IMR-90 (cell line): ENCODE results near the gene UBE2N. TPM values are rescaled to one million over a fixed set of nuclear protein-coding genes. Genes with fewer than 3 reads are reported as not detected.
A peak's percentile ranks its signal among the peaks of the same experiment; 100 is the strongest.

Experiments
- ATAC-seq: fragments of 200-7000 bp; cut with Tn5 transposase; 2 replicates; pipeline ENCODE4 v1.9.1; 2020; ENCODE audit warnings: low read depth, mild to moderate bottlenecking, moderate library complexity
- BruUV-seq: library from RNA; stranded (reverse); fragments of 400-500 nt; replicated peaks from 2 replicates; lab custom pipeline; 2021; lab: Mats Ljungman, UMichigan
- CTCF ChIA-PET: fragments of 300-600 bp; formaldehyde crosslinking; extraction: SDS; loops from one replicate; lab custom pipeline; 2021; ENCODE audit warnings: antibody characterized with exemption; lab: Yijun Ruan, JAX
- POLR2A ChIA-PET: fragments of 300-600 bp; sonication (Branson Sonifier 250); formaldehyde crosslinking; loops from one replicate; lab custom pipeline; 2022; ENCODE audit warnings: antibody characterized with exemption; ENCODE audit not compliant: unreplicated experiment; lab: Charles Lee
- DNase-seq: peaks from one replicate; pipeline ENCODE4 v3.0.0; 2013
- H2AFZ ChIP-seq: replicated peaks from 2 replicates; pipeline ENCODE3; 2013; ENCODE audit warnings: low read length, mild to moderate bottlenecking; ENCODE audit not compliant: poor library complexity
- H2AK5ac ChIP-seq: 2 replicates; pipeline ENCODE4 v1.6.1; 2013; ENCODE audit warnings: low read depth, low read length, inconsistent platforms
- H2AK9ac ChIP-seq: replicated peaks from 2 replicates; pipeline ENCODE3; 2013; ENCODE audit warnings: mild to moderate bottlenecking, low read depth, low read length, moderate library complexity; ENCODE audit not compliant: poor library complexity
- H2BK120ac ChIP-seq: 2 replicates; pipeline ENCODE4 v1.6.1; 2013; ENCODE audit warnings: low read depth, low read length, inconsistent platforms
- H2BK15ac ChIP-seq: 3 replicates; pipeline ENCODE4 v1.6.1; 2013; ENCODE audit warnings: low read depth, low read length, inconsistent platforms
- H2BK20ac ChIP-seq: 2 replicates; pipeline ENCODE4 v1.6.1; 2013; ENCODE audit warnings: low read depth, mild to moderate bottlenecking, inconsistent platforms, low read length, moderate library complexity
- H2BK5ac ChIP-seq: 2 replicates; pipeline ENCODE4 v1.6.1; 2013; ENCODE audit warnings: mild to moderate bottlenecking, low read depth, low read length, inconsistent platforms; ENCODE audit not compliant: poor library complexity, severe bottlenecking
- H3K14ac ChIP-seq: replicated peaks from 2 replicates; pipeline ENCODE4 v1.6.1; 2013; ENCODE audit warnings: low read depth, low read length, inconsistent platforms
- H3K18ac ChIP-seq: 2 replicates; pipeline ENCODE4 v1.6.1; 2013; ENCODE audit warnings: low read depth, low read length, control low read depth
- H3K23ac ChIP-seq: 2 replicates; pipeline ENCODE4 v1.6.1; 2013; ENCODE audit warnings: low read depth, low read length, inconsistent platforms
- H3K27ac ChIP-seq: 2 replicates; pipeline ENCODE4 v1.5.1; 2013; ENCODE audit warnings: mild to moderate bottlenecking, control low read depth, low read length; ENCODE audit not compliant: insufficient read depth
- H3K27me3 ChIP-seq: 2 replicates; pipeline ENCODE4 v1.6.1; 2013; ENCODE audit warnings: low read length; ENCODE audit not compliant: control insufficient read depth, insufficient read depth
- H3K36me3 ChIP-seq: 2 replicates; pipeline ENCODE4 v1.6.1; 2013; ENCODE audit warnings: low read length, mixed read lengths; ENCODE audit not compliant: control insufficient read depth, insufficient read depth
- H3K4ac ChIP-seq: 2 replicates; pipeline ENCODE4 v1.6.1; 2013; ENCODE audit warnings: low read depth, low read length, inconsistent platforms
- H3K4me1 ChIP-seq: 2 replicates; pipeline ENCODE4 v1.6.1; 2013; ENCODE audit warnings: low read length, mixed read lengths; ENCODE audit not compliant: control insufficient read depth, insufficient read depth
- H3K4me2 ChIP-seq: 2 replicates; pipeline ENCODE4 v1.6.1; 2013; ENCODE audit warnings: low read depth, mild to moderate bottlenecking, control low read depth, low read length, moderate library complexity
- H3K4me3 ChIP-seq: 2 replicates; pipeline ENCODE4 v1.5.1; 2013; ENCODE audit warnings: low read depth, mild to moderate bottlenecking, control low read depth, low read length, moderate library complexity; ENCODE audit not compliant: insufficient read depth
- H3K56ac ChIP-seq: 2 replicates; pipeline ENCODE4 v1.6.1; 2013; ENCODE audit warnings: low read length, inconsistent platforms; ENCODE audit not compliant: insufficient read depth; ENCODE audit errors: extremely low read depth
- H3K79me1 ChIP-seq, 2 experiments: 2 replicates each; pipeline ENCODE4 v1.6.1; 2013; ENCODE audit warnings: low read length in 2 of 2, inconsistent platforms in 1 of 2, low read depth in 1 of 2
- H3K9ac ChIP-seq: 2 replicates; pipeline ENCODE4 v1.6.1; 2013; ENCODE audit warnings: low read depth, low read length, control low read depth
- H3K9me1 ChIP-seq: 2 replicates; pipeline ENCODE4 v1.6.1; 2013; ENCODE audit warnings: low read length, inconsistent platforms; ENCODE audit not compliant: insufficient read depth
- H3K9me3 ChIP-seq: 2 replicates; pipeline ENCODE4 v1.6.1; 2013; ENCODE audit warnings: low read length; ENCODE audit not compliant: control insufficient read depth, insufficient read depth
- H4K20me1 ChIP-seq: 2 replicates; pipeline ENCODE4 v1.6.1; 2013; ENCODE audit warnings: low read length, inconsistent platforms; ENCODE audit not compliant: insufficient read depth
- H4K5ac ChIP-seq: 2 replicates; pipeline ENCODE4 v1.6.1; 2013; ENCODE audit warnings: mild to moderate bottlenecking, low read depth, low read length, control low read depth
- H4K8ac ChIP-seq, 2 experiments: 2 replicates each; pipeline ENCODE4 v1.6.1; 2013; ENCODE audit warnings: low read depth in 2 of 2, low read length in 2 of 2, control low read depth in 1 of 2, inconsistent platforms in 1 of 2
- H4K91ac ChIP-seq: 2 replicates; pipeline ENCODE4 v1.6.1; 2013; ENCODE audit warnings: low read depth, low read length, inconsistent platforms; ENCODE audit not compliant: insufficient read depth
- BHLHE40 ChIP-seq: fragments of 150-350 bp; IDR thresholded peaks from 2 replicates; pipeline ENCODE4 v1.6.1; 2016; ENCODE audit warnings: mild to moderate bottlenecking, low read depth, low read length
- CEBPB ChIP-seq: IDR thresholded peaks from 2 replicates; pipeline ENCODE4 v1.6.1; 2012; ENCODE audit warnings: low read depth, low read length, improper control_type of control experiment
- MAFK ChIP-seq: IDR thresholded peaks from 2 replicates; pipeline ENCODE4 v1.6.1; 2012; ENCODE audit warnings: low read depth, low read length, improper control_type of control experiment
- MXI1 ChIP-seq: IDR thresholded peaks from 2 replicates; pipeline ENCODE4 v1.6.1; 2012; ENCODE audit warnings: low read depth, mild to moderate bottlenecking, low read length, moderate library complexity, borderline replicate concordance
- RFX5 ChIP-seq: IDR thresholded peaks from 2 replicates; pipeline ENCODE4 v1.8.0; 2012; ENCODE audit warnings: low read depth, mild to moderate bottlenecking, low read length, moderate library complexity
- USF2 ChIP-seq: fragments of 150-350 bp; IDR thresholded peaks from 2 replicates; pipeline ENCODE4 v1.6.1; 2017; ENCODE audit warnings: mild to moderate bottlenecking, antibody characterized with exemption, low read length, low read depth
- WGBS, 2 experiments: methylation state at CpG; one replicate each; pipeline versions ENCODE4 v1.1.5 to v1.1.7; 2013; ENCODE audit warnings: missing lambda C conversion rate in 2 of 2; ENCODE audit not compliant: insufficient read length in 1 of 2; ENCODE audit errors: extremely low coverage in 2 of 2; 5-methylcytosine and 5-hydroxymethylcytosine counted together
- dilution Hi-C: fragments of 300-500 bp; cut with HindIII; formaldehyde crosslinking; loops from one replicate; pipeline ENCODE4 v1.14.3; 2018; ENCODE audit warnings: low sequenced_read_pairs; ENCODE audit not compliant: unreplicated experiment
- in situ Hi-C: fragments of 300-500 bp; cut with MboI; formaldehyde crosslinking; loops from 3 replicates; pipeline ENCODE4 v1.14.3; 2019; ENCODE audit warnings: low sequenced_read_pairs, inconsistent platforms, mixed read lengths
- intact Hi-C: fragments of 100-400 bp; cut with micrococcal nuclease; formaldehyde crosslinking; loops from 2 replicates; pipeline ENCODE4 v1.10.0; 2022
- polyA plus RNA-seq, 3 experiments: library from polyadenylated mRNA; depleted of rRNA; stranded (reverse); fragments of >200 nt; gene quantifications; 2 replicates each; pipeline ENCODE4 v1.2.3, GENCODE V29; 2012; ENCODE audit warnings: low replicate concordance in 1 of 3
- total RNA-seq: library from RNA; depleted of rRNA; stranded (reverse); fragments of >200 nt; gene quantifications from 2 replicates; pipeline ENCODE4 v1.2.3, GENCODE V29; 2012

Gene UBE2N
- total and polyA plus RNA-seq, 2 of the 4 experiments (the other 2 are of a cell fraction): 64.5 to 103 TPM

GRCh38 chr12:93427779-93428564, 13.8 kb downstream of the UBE2N start:
- no TSS peak for BruUV-seq
- Histone ChIP-seq H2BK15ac (no peak overlapping the region), H3K4ac (no peak overlapping the region), H2AK5ac (no peak overlapping the region), H3K79me1 (peaks cover 11 to 63% of the 10 kb centered on the region in 2 experiments), H3K27me3 (no peaks in the 10 kb centered on the region), H3K27ac (peak overlapping the region; percentile 82), H3K18ac (peak overlapping the region; percentile 61; the same call in 1 of the 2 replicates), H3K4me1 (peaks cover 26% of the 10 kb centered on the region), H3K36me3 (no peaks in the 10 kb centered on the region), H4K5ac (no peak overlapping the region), H4K20me1 (peaks cover 90% of the 10 kb centered on the region), H2BK20ac (no peak overlapping the region), H2BK120ac (no peak overlapping the region), H2AK9ac (no peak overlapping the region), H4K91ac (no peak overlapping the region; the same call in 1 of the 2 replicates), H3K4me2 (peak overlapping the region; percentile 74), H3K9me1 (peaks cover 15% of the 10 kb centered on the region), H3K23ac (no peak overlapping the region; the same call in 1 of the 2 replicates), H2AFZ (no peak overlapping the region), H2BK5ac (peak overlapping the region; percentile 62), H3K14ac (no peak overlapping the region), H3K9ac (no peak overlapping the region), H4K8ac (no peak overlapping the region), H3K56ac (no peak overlapping the region), H3K9me3 (no peaks in the 10 kb centered on the region), H3K4me3 (no peak overlapping the region)
- dilution Hi-C loops (no loop called here), in situ Hi-C loops (no loop called here), intact Hi-C loops (loop anchor here (5.0 kb wide), 1 partner anchor 674 kb away; no protein-coding TSS in a partner anchor)
- POLR2A ChIA-PET: no interaction called here
- peak; percentile 80 for DNase-seq
- WGBS, 2 experiments: 14% methylated on average over 1 of the region's 5 CpGs; no CpG with 5 or more reads in 1 of the 2 experiments
- CTCF ChIA-PET: interaction anchor here (1.1 kb wide), 1 partner anchor 8 kb away, joined by 5 read pairs; no protein-coding TSS in a partner anchor
- ATAC-seq: peak; percentile 85
- TF ChIP-seq MAFK: 0 out of 2 replicates have a peak, but pooled peaks have one; percentile 23
- TF ChIP-seq RFX5: no peak
- TF ChIP-seq CEBPB: peak; percentile 73
- no peak for TF ChIP-seq BHLHE40
- TF ChIP-seq MXI1: no peak
- no peak for TF ChIP-seq USF2
